ENCODE measurements around the gene ODR4. TPM values are rescaled to one million over a fixed set of nuclear protein-coding genes. Genes with fewer than 3 reads are reported as not detected.

Gene ODR4
- total and polyA plus RNA-seq, 4 experiments from 2014 or later = 3.5 to 17.3 (median 12.5) TPM

GRCh38 chr1:186420311-186420710 is 44.7 kb downstream of the ODR4 start:
- DNase-seq = no peak
- H3K27ac Mint-ChIP-seq = peak overlapping the region in 5 of 7 donors; percentile 60 to 76 (median 67)
- Histone ChIP-seq H3K36me3 (ENCODE audit: insufficient read depth, low read length) (peaks cover 10% of the 10 kb centered on the region), H3K4me1 (ENCODE audit: insufficient read depth, low read length) (peaks cover 9% of the 10 kb centered on the region), H3K27ac (ENCODE audit: low read depth, low read length) (no peak overlapping the region), H3K27me3 (ENCODE audit: insufficient read depth, low read length) (no peaks in the 10 kb centered on the region), H3K9me3 (ENCODE audit: control insufficient read depth in 1 of 2, low read length in 2 of 2) (no peaks in the 10 kb centered on the region), H3K4me3 (ENCODE audit: low read length in 2 of 2) (no peak overlapping the region)
- H3K4me1 Mint-ChIP-seq = peaks cover 5 to 11% (median 9%) of the 10 kb centered on the region in 4 donors
- ChIA-PET POLR2A (ENCODE audit: partially characterized antibody) (interaction anchor here (0.7 kb wide), 1 partner anchor 42 kb away, joined by 3 read pairs; no protein-coding TSS in a partner anchor), CTCF (ENCODE audit: partially characterized antibody) (interaction anchor here (0.6 kb wide), 1 partner anchor 38 kb away, joined by 3 read pairs; no protein-coding TSS in a partner anchor)
- peaks cover 23 to 34% of the 10 kb centered on the region in 2 donors for H3K36me3 Mint-ChIP-seq
- intact Hi-C loops (cut with micrococcal nuclease) = no loop called here
- no peaks in the 10 kb centered on the region for H3K9me3 Mint-ChIP-seq
- no peak overlapping the region for H3K4me3 Mint-ChIP-seq
- no peaks in the 10 kb centered on the region for H3K27me3 Mint-ChIP-seq

DNA sequence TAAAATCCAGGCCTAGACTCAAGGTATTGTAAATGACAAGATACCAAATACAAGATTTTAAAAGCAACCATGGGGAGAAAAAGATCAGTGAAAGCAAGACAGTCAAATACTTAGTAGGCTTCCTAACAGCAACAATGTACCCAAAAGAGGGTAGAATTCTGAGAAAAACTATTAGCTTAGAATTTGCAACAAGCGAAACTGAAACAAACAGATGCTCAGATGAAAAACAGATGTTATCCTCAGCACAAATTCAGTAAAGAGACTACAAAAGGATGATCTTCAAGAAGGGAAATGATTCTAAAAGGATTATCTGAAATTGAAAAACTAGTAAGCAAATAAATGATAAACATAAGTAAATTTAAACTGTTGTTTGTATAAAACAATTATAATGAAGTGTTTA is 45.3 kb downstream of the ODR4 start:
- H3K4me3 Mint-ChIP-seq = peak overlapping the region in 1 of 8 donors; percentile 16
- Histone ChIP-seq H3K4me1 (ENCODE audit: insufficient read depth, low read length) (peaks cover 9% of the 10 kb centered on the region), H3K36me3 (ENCODE audit: insufficient read depth, low read length) (peaks cover 10% of the 10 kb centered on the region), H3K27me3 (ENCODE audit: insufficient read depth, low read length) (no peaks in the 10 kb centered on the region), H3K27ac (ENCODE audit: low read depth, low read length) (no peak overlapping the region), H3K9me3 (ENCODE audit: control insufficient read depth in 1 of 2, low read length in 2 of 2) (no peaks in the 10 kb centered on the region), H3K4me3 (ENCODE audit: low read length in 2 of 2) (no peak overlapping the region)
- CTCF ChIA-PET (ENCODE audit: partially characterized antibody) = no interaction called here
- POLR2A ChIA-PET (ENCODE audit: partially characterized antibody) = no interaction called here
- intact Hi-C loops (cut with micrococcal nuclease) = no loop called here
- peaks cover 5 to 11% (median 9%) of the 10 kb centered on the region in 4 donors for H3K4me1 Mint-ChIP-seq
- H3K27ac Mint-ChIP-seq = peak overlapping the region in 3 of 7 donors; percentile 60 to 67 (median 67)
- H3K36me3 Mint-ChIP-seq = peaks cover 20 to 33% of the 10 kb centered on the region in 2 donors
- no peaks in the 10 kb centered on the region for H3K27me3 Mint-ChIP-seq
- DNase-seq = peak in 1 of 5 donors; percentile 2
- H3K9me3 Mint-ChIP-seq = no peaks in the 10 kb centered on the region

DNA sequence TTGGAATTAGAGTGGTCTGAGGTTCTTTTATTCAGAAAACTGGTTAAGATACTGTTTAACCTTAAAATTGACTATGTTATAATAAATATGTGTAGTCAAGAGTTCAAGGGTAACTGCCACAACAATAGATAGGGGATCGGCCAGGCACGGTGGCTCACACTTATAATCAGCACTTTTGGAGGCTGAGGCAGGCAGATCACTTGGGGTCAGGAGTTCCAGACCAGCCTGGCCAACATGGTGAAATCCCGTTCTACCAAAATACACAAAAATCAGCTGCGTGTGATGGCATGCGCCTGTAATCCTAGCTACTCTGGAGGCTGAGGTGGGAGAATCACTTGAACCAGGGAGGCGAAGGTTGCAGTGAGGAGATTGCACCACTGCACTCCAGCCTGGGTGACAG is 45.8 kb downstream of the ODR4 start:
- Histone ChIP-seq H3K9me3 (ENCODE audit: control insufficient read depth in 1 of 2, low read length in 2 of 2) (no peaks in the 10 kb centered on the region), H3K27ac (ENCODE audit: low read depth, low read length) (no peak overlapping the region), H3K4me1 (ENCODE audit: insufficient read depth, low read length) (peaks cover 9% of the 10 kb centered on the region), H3K36me3 (ENCODE audit: insufficient read depth, low read length) (peaks cover 10% of the 10 kb centered on the region), H3K27me3 (ENCODE audit: insufficient read depth, low read length) (no peaks in the 10 kb centered on the region), H3K4me3 (ENCODE audit: low read length in 2 of 2) (no peak overlapping the region)
- H3K9me3 Mint-ChIP-seq = no peaks in the 10 kb centered on the region
- peaks cover 20 to 36% of the 10 kb centered on the region in 2 donors for H3K36me3 Mint-ChIP-seq
- intact Hi-C loops (cut with micrococcal nuclease) = no loop called here
- ChIA-PET CTCF (ENCODE audit: partially characterized antibody) (no interaction called here), POLR2A (ENCODE audit: partially characterized antibody) (no interaction called here)
- DNase-seq = no peak
- H3K27ac Mint-ChIP-seq = no peak overlapping the region
- H3K4me3 Mint-ChIP-seq = no peak overlapping the region
- no peaks in the 10 kb centered on the region for H3K27me3 Mint-ChIP-seq
- peaks cover 5 to 11% (median 9%) of the 10 kb centered on the region in 4 donors for H3K4me1 Mint-ChIP-seq

GRCh38 chr1:186424539-186424938 is 48.9 kb downstream of the ODR4 start:
- Mint-ChIP-seq H3K36me3 (peaks cover 15 to 22% of the 10 kb centered on the region in 2 donors), H3K4me3 (no peak overlapping the region), H3K27ac (no peak overlapping the region), H3K4me1 (peaks cover 5 to 11% (median 9%) of the 10 kb centered on the region in 4 donors), H3K27me3 (no peaks in the 10 kb centered on the region), H3K9me3 (peaks cover 0 to 3% (median 0%) of the 10 kb centered on the region in 8 donors)
- Histone ChIP-seq H3K36me3 (ENCODE audit: insufficient read depth, low read length) (no peaks in the 10 kb centered on the region), H3K4me3 (ENCODE audit: low read length in 2 of 2) (no peak overlapping the region), H3K9me3 (ENCODE audit: control insufficient read depth in 1 of 2, low read length in 2 of 2) (no peaks in the 10 kb centered on the region), H3K27ac (ENCODE audit: low read depth, low read length) (no peak overlapping the region), H3K4me1 (ENCODE audit: insufficient read depth, low read length) (peaks cover 9% of the 10 kb centered on the region), H3K27me3 (ENCODE audit: insufficient read depth, low read length) (no peaks in the 10 kb centered on the region)
- ChIA-PET CTCF (ENCODE audit: partially characterized antibody) (no interaction called here), POLR2A (ENCODE audit: partially characterized antibody) (no interaction called here)
- no peak for DNase-seq
- intact Hi-C loops (cut with micrococcal nuclease) = no loop called here

- CTCF ChIA-PET (ENCODE audit: partially characterized antibody) = no interaction called here
- peak overlapping the region in 1 of 7 donors; percentile 17 for H3K27ac Mint-ChIP-seq
- POLR2A ChIA-PET (ENCODE audit: partially characterized antibody) = no interaction called here
Observed at GRCh38 chr1:186426118-186426517, 50.5 kb downstream of the ODR4 start.

GRCh38 chr1:186429017-186429416 is 53.4 kb downstream of the ODR4 start:
- POLR2A ChIA-PET (ENCODE audit: partially characterized antibody) = no interaction called here
- no peaks in the 10 kb centered on the region for H3K27me3 Mint-ChIP-seq
- Histone ChIP-seq H3K9me3 (ENCODE audit: control insufficient read depth in 1 of 2, low read length in 2 of 2) (no peaks in the 10 kb centered on the region), H3K4me3 (ENCODE audit: low read length in 2 of 2) (no peak overlapping the region), H3K27ac (ENCODE audit: low read depth, low read length) (no peak overlapping the region), H3K27me3 (ENCODE audit: insufficient read depth, low read length) (no peaks in the 10 kb centered on the region), H3K4me1 (ENCODE audit: insufficient read depth, low read length) (no peaks in the 10 kb centered on the region), H3K36me3 (ENCODE audit: insufficient read depth, low read length) (no peaks in the 10 kb centered on the region)
- no peaks in the 10 kb centered on the region for H3K4me1 Mint-ChIP-seq
- peaks cover 0 to 3% (median 0%) of the 10 kb centered on the region in 8 donors for H3K9me3 Mint-ChIP-seq
- CTCF ChIA-PET (ENCODE audit: partially characterized antibody) = no interaction called here
- H3K36me3 Mint-ChIP-seq = peaks cover 8 to 9% of the 10 kb centered on the region in 2 donors
- H3K27ac Mint-ChIP-seq = no peak overlapping the region
- H3K4me3 Mint-ChIP-seq = no peak overlapping the region
- intact Hi-C loops (cut with micrococcal nuclease) = no loop called here
- DNase-seq = no peak

More at GRCh38 chr1:186426118-186426517, 50.5 kb downstream of the ODR4 start:
- H3K9me3 ChIP-seq (ENCODE audit: control insufficient read depth in 1 of 2, low read length in 2 of 2) = no peaks in the 10 kb centered on the region
- no peaks in the 10 kb centered on the region for H3K4me1 ChIP-seq (ENCODE audit: insufficient read depth, low read length)
- Mint-ChIP-seq H3K4me3 (no peak overlapping the region), H3K4me1 (no peaks in the 10 kb centered on the region), H3K27me3 (no peaks in the 10 kb centered on the region), H3K36me3 (peaks cover 9 to 12% of the 10 kb centered on the region in 2 donors), H3K9me3 (peaks cover 0 to 3% (median 0%) of the 10 kb centered on the region in 8 donors)
- no peaks in the 10 kb centered on the region for H3K36me3 ChIP-seq (ENCODE audit: insufficient read depth, low read length)
- H3K27ac ChIP-seq (ENCODE audit: low read depth, low read length) = no peak overlapping the region
- H3K4me3 ChIP-seq (ENCODE audit: low read length in 2 of 2) = no peak overlapping the region
- intact Hi-C loops (cut with micrococcal nuclease) = no loop called here
- H3K27me3 ChIP-seq (ENCODE audit: insufficient read depth, low read length) = no peaks in the 10 kb centered on the region
- DNase-seq = no peak

DNA sequence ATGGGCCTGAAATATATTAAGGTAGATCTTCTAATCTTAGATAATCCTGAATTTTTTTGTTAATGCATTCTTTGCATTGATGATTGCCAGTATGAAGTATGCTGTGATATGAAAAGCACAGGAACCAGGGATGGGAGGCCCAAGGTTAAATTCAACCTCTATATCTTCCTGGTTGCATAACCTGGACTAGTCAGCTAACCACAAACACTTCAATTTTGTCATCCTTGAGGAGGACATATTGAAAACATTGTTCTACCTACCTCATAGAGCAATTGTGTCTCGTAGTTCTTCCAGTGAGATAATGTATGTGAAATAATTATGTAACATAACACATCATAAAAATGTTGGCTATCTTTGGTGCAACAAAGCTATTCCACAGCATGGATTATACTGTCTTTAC is 59.7 kb downstream of the ODR4 start:
- no peak overlapping the region for H3K27ac ChIP-seq (ENCODE audit: low read depth, low read length)
- H3K4me1 ChIP-seq (ENCODE audit: insufficient read depth, low read length) = no peaks in the 10 kb centered on the region
- no peaks in the 10 kb centered on the region for H3K27me3 ChIP-seq (ENCODE audit: insufficient read depth, low read length)
- DNase-seq = no peak
- no peaks in the 10 kb centered on the region for H3K9me3 ChIP-seq (ENCODE audit: control insufficient read depth in 1 of 2, low read length in 2 of 2)
- intact Hi-C loops (cut with micrococcal nuclease) = no loop called here
- CTCF ChIA-PET (ENCODE audit: partially characterized antibody) = no interaction called here
- H3K36me3 ChIP-seq (ENCODE audit: insufficient read depth, low read length) = no peaks in the 10 kb centered on the region
- H3K4me3 ChIP-seq (ENCODE audit: low read length in 2 of 2) = no peak overlapping the region
- POLR2A ChIA-PET (ENCODE audit: partially characterized antibody) = no interaction called here
- Mint-ChIP-seq H3K9me3 (peaks cover 0 to 2% (median 0%) of the 10 kb centered on the region in 8 donors), H3K27me3 (no peaks in the 10 kb centered on the region), H3K36me3 (peaks cover 2 to 9% of the 10 kb centered on the region in 2 donors), H3K27ac (no peak overlapping the region), H3K4me3 (no peak overlapping the region), H3K4me1 (no peaks in the 10 kb centered on the region)
